Stimulated activated CD4-positive, alpha-beta T cell treated with anti-CD3 and anti-CD28 coated beads, Interleukin-4, amount 100 ng/mL, for 48 hours (primary cell): ENCODE results near the gene RFPL1.
"Not testable (repeated sequence)": the region's sequence is repeated elsewhere in the genome, so short reads cannot be mapped to it uniquely, and the experiment has no call there.

Experiments
- DNase-seq, 2 donors: peaks; one replicate each; pipeline ENCODE4 v3.0.0-alpha.2; 2020; ENCODE audit warnings: low read depth in 2 of 2

RFPL1 gene

DNA sequence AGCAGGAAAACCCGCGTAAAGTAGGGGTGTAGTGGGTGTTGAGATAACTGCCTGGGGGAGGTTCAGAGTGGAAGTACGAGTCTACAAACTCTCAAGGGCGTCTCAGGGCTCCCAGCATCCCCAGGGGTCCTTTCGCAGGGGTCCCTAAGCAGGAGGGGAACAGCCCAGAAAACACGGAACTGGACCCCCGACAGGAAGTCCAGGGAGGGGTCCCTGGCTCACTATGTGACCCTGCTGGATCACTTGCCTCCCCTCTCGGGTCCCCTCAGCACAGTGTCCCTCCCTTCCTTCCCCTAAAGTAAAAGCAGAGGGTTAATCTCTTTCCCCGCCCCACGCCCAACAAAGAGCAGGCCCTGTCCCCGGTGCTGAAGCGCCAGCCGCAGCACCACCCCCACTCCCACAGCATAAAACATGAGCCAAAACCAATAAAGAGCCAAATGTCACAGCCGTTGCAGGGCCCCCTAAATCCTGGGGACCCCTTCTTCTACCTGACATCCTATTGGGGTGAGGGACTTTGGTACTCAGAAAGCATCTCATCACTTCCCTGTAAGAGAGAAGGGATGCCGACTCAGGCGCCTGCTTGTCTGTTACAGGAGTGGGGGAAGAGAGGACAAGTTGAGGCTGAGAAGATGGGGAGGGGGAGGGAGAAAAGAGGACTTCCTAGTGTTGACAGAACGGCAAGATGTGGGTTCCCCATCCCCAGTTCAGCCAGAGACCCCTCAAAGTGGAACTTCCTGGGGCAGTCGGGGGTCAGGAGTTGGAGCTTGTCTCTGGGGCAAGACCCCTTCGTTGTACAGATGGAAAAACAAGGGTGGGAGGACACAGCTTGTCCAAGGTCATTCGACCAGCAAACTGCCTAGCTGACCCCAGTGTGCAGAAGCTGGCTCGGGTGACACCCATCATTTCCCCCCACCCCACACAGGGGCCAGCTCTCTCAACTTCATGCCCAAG is 40.2 kb downstream of the RFPL1 start:
- DNase-seq: no peak

DNA sequence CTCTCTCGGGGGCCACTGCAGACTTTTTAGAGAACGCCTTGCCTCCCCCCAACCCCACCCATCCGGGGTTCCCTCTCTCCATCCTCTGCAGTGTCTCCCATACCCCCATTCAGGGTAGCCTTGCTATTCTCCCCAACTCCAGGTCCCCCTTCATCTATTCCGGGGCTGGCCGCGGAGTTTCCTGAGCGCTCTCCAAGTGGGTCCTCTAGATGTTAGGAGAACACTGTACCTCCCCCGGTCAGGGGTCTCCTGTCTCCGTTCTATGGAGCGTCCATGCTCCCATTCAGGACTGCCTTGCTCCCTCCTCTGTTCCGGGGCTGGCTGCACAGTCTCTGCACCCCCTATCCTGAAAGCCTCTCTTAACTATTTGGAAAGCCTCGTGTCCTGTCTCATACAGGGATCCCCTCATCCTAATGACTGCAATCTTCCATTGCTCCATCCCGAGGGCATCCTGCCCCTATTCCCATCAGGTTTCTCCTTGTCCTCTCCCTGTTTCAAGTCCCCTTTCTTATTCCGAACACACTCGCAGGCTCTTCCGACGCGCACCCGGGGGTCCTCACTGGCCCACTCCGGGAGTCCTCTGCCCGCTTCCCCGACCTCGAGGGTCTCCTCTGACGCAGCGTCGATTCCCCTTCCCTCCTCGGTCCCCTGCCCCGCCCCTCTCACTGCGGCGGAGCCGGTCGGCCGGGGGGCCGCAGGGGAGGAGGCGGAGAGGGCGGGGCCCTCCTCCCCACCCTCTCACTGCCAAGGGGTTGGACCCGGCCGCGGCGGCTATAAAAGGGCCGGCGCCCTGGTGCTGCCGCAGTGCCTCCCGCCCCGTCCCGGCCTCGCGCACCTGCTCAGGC is 41.3 kb downstream of the RFPL1 start, which contains the start of gene NEFH:
TSS of gene NEFH (plus strand) at position 802 of the 845 bp plus-strand sequence. CDS start 45 bp downstream, outside the sequence.
- DNase-seq: no peak

GRCh38 chr22:29480262-29480511 is 41.8 kb downstream of the RFPL1 start:
- no peak for DNase-seq

DNA sequence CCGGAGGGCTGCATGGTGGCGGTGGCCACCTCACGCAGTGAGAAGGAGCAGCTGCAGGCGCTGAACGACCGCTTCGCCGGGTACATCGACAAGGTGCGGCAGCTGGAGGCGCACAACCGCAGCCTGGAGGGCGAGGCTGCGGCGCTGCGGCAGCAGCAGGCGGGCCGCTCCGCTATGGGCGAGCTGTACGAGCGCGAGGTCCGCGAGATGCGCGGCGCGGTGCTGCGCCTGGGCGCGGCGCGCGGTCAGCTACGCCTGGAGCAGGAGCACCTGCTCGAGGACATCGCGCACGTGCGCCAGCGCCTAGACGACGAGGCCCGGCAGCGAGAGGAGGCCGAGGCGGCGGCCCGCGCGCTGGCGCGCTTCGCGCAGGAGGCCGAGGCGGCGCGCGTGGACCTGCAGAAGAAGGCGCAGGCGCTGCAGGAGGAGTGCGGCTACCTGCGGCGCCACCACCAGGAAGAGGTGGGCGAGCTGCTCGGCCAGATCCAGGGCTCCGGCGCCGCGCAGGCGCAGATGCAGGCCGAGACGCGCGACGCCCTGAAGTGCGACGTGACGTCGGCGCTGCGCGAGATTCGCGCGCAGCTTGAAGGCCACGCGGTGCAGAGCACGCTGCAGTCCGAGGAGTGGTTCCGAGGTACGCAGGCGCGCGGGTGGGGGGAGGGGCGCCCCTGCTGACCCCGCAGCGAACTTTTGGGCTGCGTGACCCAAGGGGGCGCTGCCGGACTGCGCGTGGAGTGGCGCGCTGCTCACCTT is 42.3 kb downstream of the RFPL1 start:
- DNase-seq: peak; percentile 26 to 28

- DNase-seq: no peak
These were observed 43.0 kb downstream of the RFPL1 start for GRCh38 chr22:29481265-29482000.

DNA sequence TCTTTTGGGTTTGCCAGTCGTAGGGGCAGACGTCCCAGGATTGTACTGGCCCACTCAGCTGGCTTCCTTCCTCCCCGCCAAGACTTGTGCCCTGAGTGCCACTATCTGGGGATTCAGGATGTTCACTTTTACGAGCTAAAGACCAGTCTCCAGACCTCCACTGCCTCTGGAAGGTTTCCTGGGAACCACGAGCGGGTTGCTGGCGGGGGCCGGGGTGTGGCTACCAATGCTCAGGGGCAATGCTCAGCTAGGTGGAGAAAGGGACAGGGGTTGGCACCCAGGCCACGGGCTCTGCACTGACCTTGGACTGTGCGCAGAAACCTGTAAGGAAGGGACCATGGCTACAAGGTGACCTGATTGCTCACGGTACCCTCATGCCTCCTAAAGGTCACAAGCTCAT is 43.9 kb downstream of the RFPL1 start:
- no peak for DNase-seq

GRCh38 chr22:29482726-29483125 is 44.3 kb downstream of the RFPL1 start:
- DNase-seq: no peak

DNA sequence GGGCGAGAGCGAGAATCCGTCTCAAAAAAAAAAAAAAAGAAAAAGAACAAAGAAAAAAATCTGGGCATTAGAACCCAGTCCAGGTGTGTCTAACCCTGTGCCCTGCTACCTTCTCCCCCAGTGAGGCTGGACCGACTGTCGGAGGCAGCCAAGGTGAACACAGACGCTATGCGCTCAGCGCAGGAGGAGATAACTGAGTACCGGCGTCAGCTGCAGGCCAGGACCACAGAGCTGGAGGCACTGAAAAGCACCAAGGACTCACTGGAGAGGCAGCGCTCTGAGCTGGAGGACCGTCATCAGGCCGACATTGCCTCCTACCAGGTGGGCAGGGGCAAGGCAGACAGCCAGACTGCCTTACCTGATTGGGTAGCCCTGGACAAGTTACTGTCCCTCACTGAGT is 44.9 kb downstream of the RFPL1 start:
- no peak for DNase-seq

DNA sequence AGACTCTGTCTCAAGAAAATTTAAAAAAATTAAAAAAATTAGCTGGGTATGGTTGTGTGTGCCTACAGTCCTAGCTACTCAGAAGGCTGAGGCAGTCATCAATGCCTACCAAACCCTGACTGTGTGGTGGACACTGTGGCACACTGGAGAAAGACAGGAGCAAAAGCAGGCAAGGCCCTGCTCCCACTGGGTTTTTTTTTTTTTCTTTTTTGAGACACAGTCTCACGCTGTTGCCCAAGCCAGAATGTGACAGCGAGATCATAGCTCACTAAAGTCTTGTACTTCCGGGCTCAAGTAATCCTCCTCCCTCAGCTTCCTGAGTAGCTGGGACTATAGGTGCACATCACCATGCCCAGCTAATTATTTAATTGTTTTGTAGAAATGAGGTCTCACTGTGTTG is 46.3 kb downstream of the RFPL1 start:
- no peak for DNase-seq

DNA sequence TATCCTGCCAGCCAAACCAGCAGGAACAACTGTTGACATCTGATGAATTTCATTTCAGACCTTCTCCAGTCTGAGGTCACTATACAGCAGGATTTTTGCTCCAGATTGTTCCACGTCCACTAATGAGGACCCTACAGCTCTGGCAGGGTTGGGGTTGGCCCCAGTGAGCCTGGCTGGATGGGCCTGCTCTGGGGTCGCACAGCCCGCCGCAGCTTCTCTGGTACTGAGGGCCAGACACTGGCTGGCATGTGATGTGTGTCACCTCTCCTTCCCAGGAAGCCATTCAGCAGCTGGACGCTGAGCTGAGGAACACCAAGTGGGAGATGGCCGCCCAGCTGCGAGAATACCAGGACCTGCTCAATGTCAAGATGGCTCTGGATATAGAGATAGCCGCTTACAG is 47.1 kb downstream of the RFPL1 start:
- DNase-seq: no peak

GRCh38 chr22:29487426-29487986 is 49.1 kb downstream of the RFPL1 start:
- DNase-seq: no peak

DNA sequence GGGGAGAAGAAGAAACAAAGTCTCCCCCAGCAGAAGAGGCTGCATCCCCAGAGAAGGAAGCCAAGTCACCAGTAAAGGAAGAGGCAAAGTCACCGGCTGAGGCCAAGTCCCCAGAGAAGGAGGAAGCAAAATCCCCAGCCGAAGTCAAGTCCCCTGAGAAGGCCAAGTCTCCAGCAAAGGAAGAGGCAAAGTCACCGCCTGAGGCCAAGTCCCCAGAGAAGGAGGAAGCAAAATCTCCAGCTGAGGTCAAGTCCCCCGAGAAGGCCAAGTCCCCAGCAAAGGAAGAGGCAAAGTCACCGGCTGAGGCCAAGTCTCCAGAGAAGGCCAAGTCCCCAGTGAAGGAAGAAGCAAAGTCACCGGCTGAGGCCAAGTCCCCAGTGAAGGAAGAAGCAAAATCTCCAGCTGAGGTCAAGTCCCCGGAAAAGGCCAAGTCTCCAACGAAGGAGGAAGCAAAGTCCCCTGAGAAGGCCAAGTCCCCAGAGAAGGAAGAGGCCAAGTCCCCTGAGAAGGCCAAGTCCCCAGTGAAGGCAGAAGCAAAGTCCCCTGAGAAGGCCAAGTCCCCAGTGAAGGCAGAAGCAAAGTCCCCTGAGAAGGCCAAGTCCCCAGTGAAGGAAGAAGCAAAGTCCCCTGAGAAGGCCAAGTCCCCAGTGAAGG is 50.9 kb downstream of the RFPL1 start:
- not testable (repeated sequence) for DNase-seq

DNA sequence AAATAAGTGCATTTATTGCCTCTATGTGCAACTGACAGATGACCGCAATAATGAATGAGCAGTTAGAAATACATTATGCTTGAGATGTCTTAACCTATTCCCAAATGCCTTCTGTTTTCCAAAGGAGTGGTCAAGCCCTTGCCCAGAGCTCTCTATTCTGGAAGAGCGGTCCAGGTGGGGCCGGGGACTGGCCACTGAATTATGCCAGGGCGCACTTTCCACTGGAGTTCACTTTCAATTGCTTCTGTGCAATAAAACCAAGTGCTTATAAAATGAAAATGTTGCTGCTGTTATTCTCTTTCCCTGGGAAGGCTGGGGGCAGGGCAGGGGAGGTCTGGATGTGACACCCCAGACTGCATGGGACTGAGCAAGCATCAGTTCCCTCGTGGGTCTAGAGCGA is 52.6 kb downstream of the RFPL1 start:
- DNase-seq: no peak
